CD4-positive, alpha-beta T cell treated with Interleukin-4 for 4 hours (primary cell): Measurements from ENCODE around the gene ZFYVE27.
A peak's percentile ranks its signal among the peaks of the same experiment; 100 is the strongest.

ENCODE experiments used
- DNase-seq: peaks from one replicate; pipeline ENCODE4 v3.0.0-alpha.2; 2020

Gene ZFYVE27

GRCh38 chr10:97752956-97753355 lies 16.0 kb downstream of the ZFYVE27 start:
- DNase-seq, result no peak

GRCh38 chr10:97754726-97755125 lies 17.8 kb downstream of the ZFYVE27 start:
- DNase-seq, result no peak

- DNase-seq, result no peak
These were observed 18.8 kb downstream of the ZFYVE27 start for GRCh38 chr10:97755718-97756117.

GRCh38 chr10:97757471-97757870 lies 20.5 kb downstream of the ZFYVE27 start:
- DNase-seq, result no peak

- peak; percentile 29 for DNase-seq
These were observed 22.4 kb downstream of the ZFYVE27 start for GRCh38 chr10:97759158-97759887.

- DNase-seq, result no peak
These were observed 23.0 kb downstream of the ZFYVE27 start for GRCh38 chr10:97759946-97760345.

GRCh38 chr10:97760461-97761257 lies 23.7 kb downstream of the ZFYVE27 start:
- no peak for DNase-seq

- no peak for DNase-seq
These were observed 24.5 kb downstream of the ZFYVE27 start for GRCh38 chr10:97761331-97761865.

GRCh38 chr10:97762056-97762455 lies 25.1 kb downstream of the ZFYVE27 start:
- DNase-seq, result no peak

- DNase-seq, result no peak
These were observed 25.9 kb downstream of the ZFYVE27 start for GRCh38 chr10:97762816-97763215.

- DNase-seq, result no peak
These were observed 26.5 kb downstream of the ZFYVE27 start for GRCh38 chr10:97763411-97763810.

- no peak for DNase-seq
These were observed 27.0 kb downstream of the ZFYVE27 start for GRCh38 chr10:97763947-97764346.

GRCh38 chr10:97764519-97764931 lies 27.6 kb downstream of the ZFYVE27 start:
- DNase-seq, result no peak

GRCh38 chr10:97765201-97765600 lies 28.3 kb downstream of the ZFYVE27 start:
- no peak for DNase-seq

GRCh38 chr10:97766106-97766810 lies 29.3 kb downstream of the ZFYVE27 start:
- DNase-seq, result no peak

GRCh38 chr10:97766996-97767924 lies 30.3 kb downstream of the ZFYVE27 start:
- DNase-seq, result no peak

- DNase-seq, result no peak
These were observed 31.7 kb downstream of the ZFYVE27 start for GRCh38 chr10:97768322-97769315.

- DNase-seq, result no peak
These were observed 33.3 kb downstream of the ZFYVE27 start for GRCh38 chr10:97770255-97770654.

- DNase-seq, result no peak
These were observed 34.3 kb downstream of the ZFYVE27 start for GRCh38 chr10:97771055-97771891.
